Hypothalamus (tissue), 51 donors: ENCODE data around the gene RPL32.

Source experiments
- DNase-seq, 51 donors: peaks; one replicate each; lab custom pipeline; 2025; lab: John Stamatoyannopoulos, UW

RPL32 gene

DNA sequence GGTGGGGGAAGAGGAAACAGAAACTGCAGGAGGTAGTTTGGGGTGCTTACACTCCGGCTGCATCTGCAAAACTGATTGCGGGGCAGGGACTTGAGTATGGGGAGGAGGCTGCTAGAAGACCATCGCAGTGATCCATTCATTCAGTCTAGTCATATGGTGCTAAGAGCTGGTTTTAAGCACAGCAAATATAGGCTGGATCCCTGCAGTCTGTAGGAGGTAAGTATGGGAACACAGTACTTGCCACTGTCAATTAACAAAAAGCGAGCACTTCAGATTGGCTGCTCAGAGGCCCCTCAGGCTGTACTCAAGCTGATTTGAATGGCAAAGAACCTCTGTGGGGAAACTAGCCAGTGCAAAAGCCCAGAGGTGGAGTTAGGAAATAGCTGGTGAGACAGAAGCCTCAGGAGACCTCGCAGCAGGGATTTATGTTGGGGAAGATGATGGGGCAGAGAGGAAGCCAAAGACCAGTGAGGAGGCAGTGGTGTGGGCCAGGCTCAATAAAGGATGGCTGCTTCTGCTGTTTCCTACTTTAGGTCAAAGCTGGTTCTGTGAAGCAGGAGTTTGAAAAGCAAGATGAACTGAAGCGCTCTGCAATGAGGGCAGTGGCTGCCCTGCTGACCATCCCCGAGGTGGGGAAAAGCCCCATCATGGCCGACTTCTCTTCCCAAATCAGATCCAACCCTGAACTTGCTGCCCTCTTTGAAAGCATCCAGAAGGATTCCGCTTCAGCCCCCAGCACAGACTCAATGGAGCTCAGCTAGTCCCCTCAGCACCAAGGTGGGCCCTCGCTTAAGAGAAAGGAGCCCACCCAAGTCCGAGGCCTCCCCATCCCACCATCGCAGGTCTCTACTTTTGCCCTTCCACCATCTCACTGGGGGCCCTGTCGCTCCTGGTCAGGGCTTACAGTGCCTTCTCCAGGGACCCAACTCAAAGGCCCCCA lies 7.9 kb downstream of the RPL32 start:
- no peak for DNase-seq

DNA sequence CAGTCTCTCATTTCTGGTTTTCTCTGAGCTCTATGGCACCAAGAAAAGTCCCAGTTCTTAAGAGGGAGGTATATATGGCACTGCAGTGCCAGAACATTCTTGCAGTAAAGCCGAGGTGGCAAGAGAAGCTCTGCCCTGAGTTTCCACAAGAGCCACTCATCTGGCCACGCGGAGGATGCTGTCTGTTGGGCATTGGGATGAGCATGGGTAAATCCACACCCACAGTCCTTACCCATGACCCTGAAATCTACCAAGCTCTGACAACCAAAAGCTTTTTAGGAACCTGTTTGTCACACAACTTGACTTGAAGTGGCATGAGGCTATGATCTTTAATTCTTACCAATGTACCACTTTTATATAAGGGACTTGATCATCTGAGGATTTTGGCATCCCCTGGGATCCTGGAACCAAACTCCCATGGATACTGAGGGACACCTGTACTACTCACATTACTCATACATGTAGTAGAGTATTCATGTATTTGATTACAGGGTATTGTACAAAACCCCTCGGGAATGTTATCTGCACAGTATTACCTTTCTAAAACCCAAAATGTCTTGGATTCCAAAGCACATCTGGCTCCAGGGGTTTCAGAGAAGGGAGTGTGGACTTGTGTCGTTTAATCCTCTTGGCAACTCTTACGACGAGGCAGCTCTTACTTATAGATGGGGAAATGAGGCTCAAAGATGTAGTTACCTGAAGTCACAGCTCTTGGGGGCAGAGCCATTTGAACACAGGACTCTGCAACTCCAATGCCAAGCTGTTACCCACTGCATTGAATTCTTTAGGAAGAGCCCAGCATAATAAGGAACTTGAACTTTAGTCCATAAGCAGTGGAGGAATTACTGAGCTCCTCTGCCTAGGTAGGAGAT lies 8.8 kb downstream of the RPL32 start:
- no peak for DNase-seq

DNA sequence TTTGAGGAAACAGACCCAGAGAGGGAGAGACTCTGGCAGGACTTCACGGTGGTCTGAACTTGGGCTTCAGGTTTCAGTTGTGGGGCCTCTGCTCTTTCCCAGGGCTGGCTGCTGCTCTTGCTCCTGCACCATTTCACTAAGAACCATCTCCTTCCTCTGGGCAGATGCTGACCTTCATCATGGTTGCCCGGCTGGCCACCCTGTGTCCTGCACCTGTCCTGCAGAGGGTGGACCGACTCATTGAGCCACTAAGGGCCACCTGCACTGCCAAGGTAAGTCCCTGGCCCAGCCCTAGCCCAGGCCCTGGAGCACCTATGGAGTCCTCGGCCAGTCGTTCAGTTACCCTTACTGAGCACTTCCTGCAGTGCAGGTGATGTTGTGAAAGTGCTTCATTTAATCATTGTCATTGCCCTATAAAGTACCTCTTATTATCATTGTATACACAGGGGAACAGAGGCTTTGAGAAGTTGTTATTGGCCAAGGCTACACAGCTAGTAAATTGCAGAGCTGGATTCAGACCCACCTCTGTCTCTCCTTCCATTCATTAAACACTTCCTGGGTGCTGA lies 10.0 kb downstream of the RPL32 start:
- DNase-seq: no peak

- DNase-seq: no peak
These were observed 10.6 kb downstream of the RPL32 start for GRCh38 chr3:12830785-12831156.

- no peak for DNase-seq
These were observed 11.2 kb downstream of the RPL32 start for GRCh38 chr3:12829886-12830784.

GRCh38 chr3:12829404-12829803 lies 12.0 kb downstream of the RPL32 start:
- no peak for DNase-seq

GRCh38 chr3:12828751-12829150 lies 12.6 kb downstream of the RPL32 start:
- no peak for DNase-seq

DNA sequence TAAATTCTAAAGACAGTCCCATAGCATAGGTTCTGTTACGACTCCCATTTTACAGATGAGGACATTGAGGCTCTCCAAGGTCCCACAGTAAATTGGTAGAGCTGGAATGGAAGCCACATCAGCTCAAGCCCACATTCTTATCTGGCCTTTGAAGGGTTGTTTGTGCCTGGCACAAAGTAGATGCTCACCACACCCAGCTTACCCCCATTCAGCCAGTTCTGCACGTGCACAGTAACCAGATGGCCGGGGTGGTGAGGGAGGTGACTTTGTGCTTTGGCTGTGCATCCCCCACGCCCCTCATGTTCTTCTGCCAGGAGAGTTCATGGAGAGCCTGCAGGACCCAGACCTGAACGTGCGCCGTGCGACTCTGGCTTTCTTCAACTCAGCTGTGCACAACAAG lies 16.2 kb downstream of the RPL32 start:
- no peak for DNase-seq

DNA sequence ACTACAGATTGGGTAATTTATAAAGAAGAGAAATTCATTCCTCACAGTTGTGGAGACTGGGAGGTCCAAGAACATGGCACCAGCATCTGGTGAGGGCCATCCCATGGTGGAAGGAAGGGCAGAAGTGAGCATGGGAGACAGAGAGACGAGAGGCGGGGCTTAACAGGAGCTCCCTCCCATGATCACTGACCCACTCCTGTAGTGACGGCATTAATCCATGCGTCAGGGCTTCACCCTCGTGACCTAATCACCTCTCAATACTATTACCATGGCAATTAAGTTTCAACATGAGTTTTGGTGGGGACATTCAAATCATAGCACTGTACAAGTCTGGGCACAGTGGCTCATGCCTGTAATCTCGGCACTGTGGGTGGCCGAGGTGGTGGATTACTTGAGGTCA lies 17.1 kb downstream of the RPL32 start:
- DNase-seq: no peak

DNA sequence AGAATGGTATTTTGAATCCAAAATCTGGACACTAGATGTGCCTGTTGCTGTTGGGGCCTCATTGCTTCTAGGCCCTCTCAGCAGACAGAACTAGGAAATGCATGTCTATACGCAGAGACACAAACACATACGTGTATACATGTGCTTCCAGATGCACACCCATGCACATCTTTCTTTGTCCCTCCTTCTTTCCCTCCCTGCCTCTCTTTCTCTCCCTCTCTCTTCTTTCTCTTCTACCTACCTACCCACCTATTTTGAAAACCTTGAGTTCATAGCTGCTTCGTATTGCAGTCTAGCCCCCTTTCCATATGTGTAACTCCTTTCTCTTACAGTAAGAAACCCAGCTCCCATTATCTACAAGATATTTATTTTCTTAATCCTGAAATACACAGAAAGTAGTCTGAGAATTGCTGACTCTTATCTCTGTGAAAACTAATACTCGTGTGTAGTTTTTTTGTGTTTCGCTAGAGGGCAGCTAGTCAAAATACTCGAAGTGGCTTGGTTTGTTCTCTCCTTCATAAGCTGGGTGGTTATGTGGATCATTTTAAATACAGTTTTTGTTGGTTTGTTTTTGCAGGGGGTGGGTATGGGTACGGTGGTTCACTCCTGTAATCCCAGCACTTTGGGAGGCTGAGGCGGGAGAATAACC lies 18.5 kb downstream of the RPL32 start:
- no peak for DNase-seq

- no peak for DNase-seq
These were observed 22.6 kb downstream of the RPL32 start for GRCh38 chr3:12818773-12819172.

GRCh38 chr3:12818273-12818672 lies 23.1 kb downstream of the RPL32 start:
- DNase-seq: no peak

DNA sequence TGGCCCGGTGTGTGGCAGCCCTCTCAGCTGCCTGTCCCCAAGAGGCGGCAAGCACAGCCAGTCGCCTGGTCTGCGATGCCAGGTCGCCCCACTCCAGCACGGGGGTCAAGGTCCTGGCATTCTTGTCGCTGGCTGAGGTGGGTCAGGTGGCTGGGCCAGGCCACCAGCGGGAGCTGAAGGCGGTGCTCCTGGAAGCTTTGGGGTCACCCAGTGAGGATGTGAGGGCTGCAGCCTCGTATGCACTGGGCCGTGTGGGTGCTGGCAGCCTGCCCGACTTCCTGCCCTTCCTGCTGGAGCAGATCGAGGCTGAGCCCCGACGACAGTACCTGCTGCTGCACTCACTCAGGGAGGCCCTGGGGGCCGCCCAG lies 24.0 kb downstream of the RPL32 start:
- DNase-seq: no peak

- no peak for DNase-seq
These were observed 24.6 kb downstream of the RPL32 start for GRCh38 chr3:12816521-12817342.

DNA sequence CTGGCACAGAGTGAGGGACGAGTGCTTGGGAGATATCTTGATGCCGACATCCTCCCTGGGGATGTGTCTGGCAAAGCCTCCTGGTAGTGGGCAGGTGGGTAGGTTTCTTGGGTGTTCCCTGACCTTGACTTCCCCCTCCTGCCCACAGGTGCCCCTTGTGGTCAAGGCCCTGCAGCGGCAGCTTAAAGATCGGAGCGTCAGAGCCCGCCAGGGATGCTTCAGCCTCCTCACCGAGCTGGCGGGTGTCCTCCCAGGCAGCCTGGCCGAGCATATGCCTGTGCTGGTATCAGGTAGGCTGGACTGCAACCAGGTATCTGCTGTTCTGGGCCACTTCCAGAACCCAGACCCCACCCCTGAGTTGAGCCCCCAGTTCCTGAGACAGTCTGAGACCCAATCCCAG lies 25.6 kb downstream of the RPL32 start:
- DNase-seq: no peak

GRCh38 chr3:12815078-12815477 lies 26.3 kb downstream of the RPL32 start:
- no peak for DNase-seq

GRCh38 chr3:12813967-12814366 lies 27.4 kb downstream of the RPL32 start:
- no peak for DNase-seq

DNA sequence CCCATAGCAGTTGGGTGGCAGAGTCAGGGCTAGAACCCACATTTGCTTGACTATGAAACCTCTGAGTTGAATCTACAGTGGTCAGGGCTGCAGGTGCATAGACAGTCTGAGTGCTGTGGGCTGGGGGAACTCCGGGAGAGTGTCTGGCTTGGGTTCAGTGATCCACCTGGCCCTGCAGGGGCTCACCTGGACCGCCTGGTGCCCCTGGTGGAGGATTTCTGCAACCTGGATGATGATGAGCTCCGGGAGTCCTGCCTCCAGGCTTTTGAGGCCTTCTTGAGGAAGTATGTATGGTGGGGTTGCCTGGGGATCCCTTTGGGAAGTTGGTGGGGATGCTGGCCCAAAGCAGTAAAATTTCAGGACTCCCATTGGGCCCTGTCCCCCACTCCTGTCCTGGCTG lies 28.6 kb downstream of the RPL32 start:
- no peak for DNase-seq

DNA sequence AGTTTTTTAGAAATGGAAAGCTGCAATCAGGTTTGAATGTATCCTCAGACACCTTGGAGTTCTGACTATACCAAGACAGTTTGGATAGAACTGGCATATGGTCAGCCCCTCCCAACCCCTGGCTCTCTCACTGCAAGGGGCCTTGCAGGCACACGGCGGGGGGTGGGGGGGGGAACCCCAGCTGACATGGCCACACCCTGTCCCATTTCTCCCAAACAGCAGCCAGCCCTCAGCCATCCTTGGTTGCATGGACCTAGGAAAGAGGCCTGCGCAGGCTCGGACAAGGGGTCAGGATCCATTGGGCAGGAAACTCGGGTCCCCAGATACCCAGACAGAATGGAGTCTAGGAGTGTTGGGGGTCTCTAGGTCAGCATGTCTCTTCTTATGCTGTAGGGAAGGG lies 30.4 kb downstream of the RPL32 start:
- DNase-seq: no peak
